Skeletal muscle tissue (tissue), 4 donors: ENCODE results near the gene CARS1. TPM values are rescaled to one million over a fixed set of nuclear protein-coding genes. Genes with fewer than 3 reads are reported as not detected.
"Not testable (repeated sequence)": the region's sequence is repeated elsewhere in the genome, so short reads cannot be mapped to it uniquely, and the experiment has no call there.

Experiments used
- H3K27ac ChIP-seq: one replicate; pipeline ENCODE4 v1.7.0; 2013; ENCODE audit warnings: mild to moderate bottlenecking, low read depth, low read length, inconsistent platforms
- H3K27me3 ChIP-seq, 3 donors: one replicate each; pipeline ENCODE4 v1.7.0; 2013; ENCODE audit warnings: low read length in 3 of 3; ENCODE audit not compliant: control insufficient read depth in 3 of 3, insufficient read depth in 3 of 3
- H3K36me3 ChIP-seq, 3 donors: one replicate each; pipeline ENCODE4 v1.7.0; 2013; ENCODE audit warnings: low read length in 3 of 3; ENCODE audit not compliant: control insufficient read depth in 3 of 3, insufficient read depth in 3 of 3
- H3K4me1 ChIP-seq, 3 donors: one replicate each; pipeline ENCODE4 v1.7.0; 2013; ENCODE audit warnings: low read length in 3 of 3, mild to moderate bottlenecking in 3 of 3; ENCODE audit not compliant: control insufficient read depth in 3 of 3, insufficient read depth in 3 of 3
- H3K4me3 ChIP-seq, 3 donors: one replicate each; pipeline ENCODE4 v1.7.0; 2013; ENCODE audit warnings: low read length in 3 of 3
- H3K9ac ChIP-seq, 3 donors: one replicate each; pipeline ENCODE4 v1.7.0; 2013; ENCODE audit warnings: low read length in 3 of 3, mild to moderate bottlenecking in 3 of 3, moderate library complexity in 2 of 3, low read depth in 1 of 3
- H3K9me3 ChIP-seq, 3 donors: one replicate each; pipeline ENCODE4 v1.7.0; 2013; ENCODE audit warnings: low read length in 3 of 3; ENCODE audit not compliant: control insufficient read depth in 3 of 3
- total RNA-seq: library from RNA; depleted of rRNA; stranded (reverse); fragments of >200 nt; gene quantifications from one replicate; pipeline ENCODE4 v1.2.3, GENCODE V29; 2014
- donor health status: Osteomylitis.

Gene CARS1
- total RNA-seq, 1 donor from 2014 or later, result 11.5 TPM

- H3K4me3 ChIP-seq, H3K9ac ChIP-seq, H3K4me1 ChIP-seq, H3K9me3 ChIP-seq, H3K36me3 ChIP-seq, H3K27ac ChIP-seq, H3K27me3 ChIP-seq: not testable (repeated sequence)
Measured at GRCh38 chr11:3063432-3063831, 6.2 kb upstream of the CARS1 start.

GRCh38 chr11:3060436-3061025 is 3.3 kb upstream of the CARS1 start:
- H3K27ac ChIP-seq, result no peak overlapping the region
- no peaks in the 10 kb centered on the region for H3K36me3 ChIP-seq
- H3K9me3 ChIP-seq, result no peaks in the 10 kb centered on the region
- no peaks in the 10 kb centered on the region for H3K27me3 ChIP-seq
- no peak overlapping the region for H3K4me3 ChIP-seq
- H3K4me1 ChIP-seq, result peaks cover 17 to 22% (median 18%) of the 10 kb centered on the region in 3 donors
- H3K9ac ChIP-seq, result no peak overlapping the region

- Histone ChIP-seq H3K36me3 (peaks cover 0 to 2% (median 0%) of the 10 kb centered on the region in 3 donors), H3K27me3 (no peaks in the 10 kb centered on the region), H3K4me3 (no peak overlapping the region), H3K9me3 (no peaks in the 10 kb centered on the region), H3K9ac (no peak overlapping the region), H3K27ac (no peak overlapping the region), H3K4me1 (peaks cover 17 to 25% (median 18%) of the 10 kb centered on the region in 3 donors)
Measured at GRCh38 chr11:3058753-3059664, 1.8 kb upstream of the CARS1 start.

- Histone ChIP-seq H3K9ac (peak overlapping the region; percentile 83 to 96 (median 91)), H3K27ac (peak overlapping the region; percentile 80), H3K4me1 (peaks cover 26 to 36% (median 29%) of the 10 kb centered on the region in 3 donors), H3K36me3 (peaks cover 0 to 3% (median 2%) of the 10 kb centered on the region in 3 donors), H3K4me3 (peak overlapping the region; percentile 80 to 88 (median 87)), H3K9me3 (no peaks in the 10 kb centered on the region), H3K27me3 (no peaks in the 10 kb centered on the region)
Measured at GRCh38 chr11:3056296-3057068, 741 bp downstream of the CARS1 start.

- Histone ChIP-seq H3K9me3 (no peaks in the 10 kb centered on the region), H3K4me1 (peaks cover 31 to 41% (median 35%) of the 10 kb centered on the region in 3 donors), H3K4me3 (peak overlapping the region in 2 of 3 donors; percentile 80 to 88), H3K9ac (peak overlapping the region in 2 of 3 donors; percentile 83 to 91), H3K36me3 (peaks cover 0 to 3% (median 3%) of the 10 kb centered on the region in 3 donors), H3K27me3 (no peaks in the 10 kb centered on the region), H3K27ac (no peak overlapping the region)
Measured at GRCh38 chr11:3055891-3056290, 1.3 kb downstream of the CARS1 start.

GRCh38 chr11:3052567-3052966 is 4.7 kb downstream of the CARS1 start:
- Histone ChIP-seq H3K9me3 (no peaks in the 10 kb centered on the region), H3K27ac (no peak overlapping the region), H3K4me3 (no peak overlapping the region), H3K9ac (no peak overlapping the region), H3K27me3 (no peaks in the 10 kb centered on the region), H3K4me1 (peaks cover 52 to 60% (median 54%) of the 10 kb centered on the region in 3 donors), H3K36me3 (peaks cover 0 to 5% (median 5%) of the 10 kb centered on the region in 3 donors)

- Histone ChIP-seq H3K9me3 (no peaks in the 10 kb centered on the region), H3K27ac (peak overlapping the region; percentile 33), H3K9ac (no peak overlapping the region), H3K36me3 (peaks cover 0 to 8% (median 7%) of the 10 kb centered on the region in 3 donors), H3K27me3 (no peaks in the 10 kb centered on the region), H3K4me3 (no peak overlapping the region), H3K4me1 (peaks cover 51 to 57% (median 52%) of the 10 kb centered on the region in 3 donors)
Measured at GRCh38 chr11:3052109-3052479, 5.1 kb downstream of the CARS1 start.

- Histone ChIP-seq H3K27me3 (no peaks in the 10 kb centered on the region), H3K36me3 (peaks cover 0 to 8% (median 7%) of the 10 kb centered on the region in 3 donors), H3K4me3 (no peak overlapping the region), H3K27ac (peak overlapping the region; percentile 33), H3K9me3 (no peaks in the 10 kb centered on the region), H3K9ac (peak overlapping the region in 1 of 3 donors; percentile 8), H3K4me1 (peaks cover 49 to 55% (median 52%) of the 10 kb centered on the region in 3 donors)
Measured at GRCh38 chr11:3051196-3052108, 5.8 kb downstream of the CARS1 start.
